Measurements from ENCODE around the gene GGTLC1.
"Not testable (repeated sequence)": the region's sequence is repeated elsewhere in the genome, so short reads cannot be mapped to it uniquely, and the experiment has no call there.

DNA sequence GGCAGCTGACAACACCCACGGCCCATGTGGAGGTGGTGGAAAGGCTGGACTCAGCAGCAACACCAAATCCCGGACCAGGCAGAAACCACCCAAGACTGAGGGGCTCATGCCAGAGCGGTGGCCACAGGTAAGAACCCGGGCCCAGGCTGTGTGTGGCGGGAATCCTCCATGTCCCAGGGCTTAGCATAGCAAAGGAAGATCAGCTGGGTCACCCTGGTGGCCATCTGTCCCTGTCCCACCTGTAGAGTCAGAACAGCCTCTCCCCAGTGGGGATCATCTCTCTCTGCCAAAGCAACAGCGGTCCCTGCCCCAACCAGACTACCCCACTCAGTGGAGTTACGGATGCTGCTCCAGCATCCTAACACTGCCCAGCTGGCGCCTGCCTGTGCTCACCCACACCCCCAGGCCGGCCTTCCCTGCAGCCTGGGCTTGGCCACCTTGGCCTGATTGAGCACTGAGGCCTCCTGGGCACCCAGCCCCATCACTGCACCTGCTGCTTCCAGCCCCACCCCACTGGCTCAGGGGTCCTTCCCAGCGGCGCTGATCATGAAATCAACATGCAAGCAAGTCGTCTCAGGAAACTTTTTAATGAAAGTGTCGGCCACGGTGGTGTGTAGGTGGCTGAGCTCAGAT is 5.5 kb upstream of the GGTLC1 start:
- TF ChIP-seq, protein P1, sequence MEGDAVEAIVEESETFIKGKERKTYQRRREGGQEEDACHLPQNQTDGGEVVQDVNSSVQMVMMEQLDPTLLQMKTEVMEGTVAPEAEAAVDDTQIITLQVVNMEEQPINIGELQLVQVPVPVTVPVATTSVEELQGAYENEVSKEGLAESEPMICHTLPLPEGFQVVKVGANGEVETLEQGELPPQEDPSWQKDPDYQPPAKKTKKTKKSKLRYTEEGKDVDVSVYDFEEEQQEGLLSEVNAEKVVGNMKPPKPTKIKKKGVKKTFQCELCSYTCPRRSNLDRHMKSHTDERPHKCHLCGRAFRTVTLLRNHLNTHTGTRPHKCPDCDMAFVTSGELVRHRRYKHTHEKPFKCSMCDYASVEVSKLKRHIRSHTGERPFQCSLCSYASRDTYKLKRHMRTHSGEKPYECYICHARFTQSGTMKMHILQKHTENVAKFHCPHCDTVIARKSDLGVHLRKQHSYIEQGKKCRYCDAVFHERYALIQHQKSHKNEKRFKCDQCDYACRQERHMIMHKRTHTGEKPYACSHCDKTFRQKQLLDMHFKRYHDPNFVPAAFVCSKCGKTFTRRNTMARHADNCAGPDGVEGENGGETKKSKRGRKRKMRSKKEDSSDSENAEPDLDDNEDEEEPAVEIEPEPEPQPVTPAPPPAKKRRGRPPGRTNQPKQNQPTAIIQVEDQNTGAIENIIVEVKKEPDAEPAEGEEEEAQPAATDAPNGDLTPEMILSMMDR (IDR thresholded peaks at IDR 0.05): not testable (repeated sequence)
- TF ChIP-seq EP300, POLR2A (IDR thresholded peaks at IDR 0.05): not testable (repeated sequence)
